Measurements from ENCODE around the gene ITGA11.

DNA sequence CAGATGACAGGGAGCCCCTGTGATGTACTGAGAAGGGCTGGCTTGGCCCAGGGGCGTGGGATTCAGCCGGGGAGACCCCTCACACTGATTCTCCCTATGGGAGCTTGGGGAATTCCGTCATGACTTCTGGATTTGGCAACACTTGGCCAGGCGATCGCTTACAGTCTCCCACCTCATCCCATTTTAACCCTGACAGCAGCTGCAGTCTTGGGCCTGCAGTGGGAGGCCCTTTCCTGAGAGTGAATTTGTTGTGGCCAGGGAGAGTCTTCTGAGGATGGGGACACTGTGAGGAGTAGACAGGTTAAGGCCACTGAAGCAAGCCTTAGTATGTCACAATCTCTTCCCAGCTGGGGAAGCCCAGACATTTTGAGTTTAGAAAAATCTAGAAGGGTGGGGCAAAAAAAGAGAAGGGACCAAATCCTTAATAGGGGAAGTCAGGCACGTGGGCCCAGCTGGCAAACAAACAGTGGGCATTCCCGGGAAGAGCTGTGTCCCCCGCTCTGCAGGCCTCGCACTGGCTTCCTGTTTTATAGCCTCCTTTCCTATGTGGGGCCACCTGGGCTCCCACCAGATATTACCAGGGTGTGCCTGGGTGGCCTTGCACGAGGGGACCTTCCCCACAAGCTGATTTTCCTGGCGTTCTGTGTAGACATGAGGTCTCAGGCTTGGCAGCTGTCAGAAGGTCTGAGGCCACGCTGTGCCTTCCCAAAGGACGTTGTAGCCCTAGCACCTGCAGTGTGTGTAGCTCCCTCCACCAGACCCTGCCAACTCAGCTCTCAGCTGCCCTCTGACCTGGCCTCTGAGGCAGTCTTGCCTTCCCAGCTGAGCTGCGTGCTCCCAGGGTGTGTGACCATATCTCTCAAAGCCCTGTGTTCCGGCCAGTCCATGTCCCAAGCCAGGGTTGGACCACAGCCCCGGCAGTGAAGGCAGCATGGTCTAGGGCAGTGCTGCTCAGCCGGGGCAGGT lies 89.9 kb downstream of the ITGA11 start:
- TF ChIP-seq GATA2 (IDR thresholded peaks at IDR 0.05; ENCODE audit: low read depth, low read length) (no peak), GATA3 (IDR thresholded peaks at IDR 0.05; ENCODE audit: low read depth, low read length) (no peak)

Data from SH-SY5Y (cell line).